Uterus (tissue), 2 donors: ENCODE measurements around the gene ZNF407.

Experiments used
- CTCF ChIP-seq, 4 experiments: fragments of 200-600 bp in 2 of 4; fragments of 450-650 bp in 2 of 4; sonication (generic) in 2 of 4; IDR thresholded peaks; one replicate each; pipeline ENCODE4 v1.5.1; 2016 to 2019; ENCODE audit warnings: antibody characterized with exemption in 4 of 4, mild to moderate bottlenecking in 2 of 4, moderate library complexity in 1 of 4
- POLR2A ChIP-seq, 2 donors: fragments of 450-650 bp; IDR thresholded peaks; one replicate each; pipeline ENCODE4 v1.6.1; 2016; ENCODE audit warnings: antibody characterized with exemption in 2 of 2, mild to moderate bottlenecking in 1 of 2, moderate library complexity in 1 of 2

- TF ChIP-seq CTCF (IDR thresholded peaks at IDR 0.05) (no peak), POLR2A (IDR thresholded peaks at IDR 0.05) (no peak)
These were observed 33.1 kb downstream of the ZNF407 start for GRCh38 chr18:74630804-74631203.
